Left cardiac atrium (tissue), 4 donors: ENCODE results near the gene NUMB. TPM values are rescaled to one million over a fixed set of nuclear protein-coding genes. Genes with fewer than 3 reads are reported as not detected.

ENCODE experiments used
- ATAC-seq, 2 donors: fragments of 200-7000 bp; cut with Tn5 transposase; one replicate each; pipeline ENCODE4 v1.9.1; 2020; ENCODE audit warnings: mild to moderate bottlenecking in 2 of 2, moderate library complexity in 2 of 2
- DNase-seq: peaks from one replicate; pipeline ENCODE4 v3.0.0-alpha.2; 2020
- intact Hi-C, 2 donors: fragments of 100-400 bp; cut with DNase I; formaldehyde crosslinking; loops; one replicate each; pipeline versions ENCODE4 v1.14.1 to v1.15.1; 2022 to 2023
- total RNA-seq, 2 donors: library from RNA; stranded (reverse); fragmentation: NEBNext Ultra II Directional; extraction: Animal tissue kit (Norgen Biotek cat#: 25700); gene quantifications; one replicate each; pipeline ENCODE4 v1.2.1, GENCODE V29; 2021
- donor health status: DM: no; HTN: yes; CAD: no.
- donor health status: DM: no; HTN: yes; CAD: no; lungs with severe emphysema.
- donor health status: DM: yes; HTN: yes; CAD: no.
- donor health status: Dilated cardiomyopathy.

The NUMB gene
- total RNA-seq, 2 donors from 2014 or later = 40.8 to 53.1 TPM

DNA sequence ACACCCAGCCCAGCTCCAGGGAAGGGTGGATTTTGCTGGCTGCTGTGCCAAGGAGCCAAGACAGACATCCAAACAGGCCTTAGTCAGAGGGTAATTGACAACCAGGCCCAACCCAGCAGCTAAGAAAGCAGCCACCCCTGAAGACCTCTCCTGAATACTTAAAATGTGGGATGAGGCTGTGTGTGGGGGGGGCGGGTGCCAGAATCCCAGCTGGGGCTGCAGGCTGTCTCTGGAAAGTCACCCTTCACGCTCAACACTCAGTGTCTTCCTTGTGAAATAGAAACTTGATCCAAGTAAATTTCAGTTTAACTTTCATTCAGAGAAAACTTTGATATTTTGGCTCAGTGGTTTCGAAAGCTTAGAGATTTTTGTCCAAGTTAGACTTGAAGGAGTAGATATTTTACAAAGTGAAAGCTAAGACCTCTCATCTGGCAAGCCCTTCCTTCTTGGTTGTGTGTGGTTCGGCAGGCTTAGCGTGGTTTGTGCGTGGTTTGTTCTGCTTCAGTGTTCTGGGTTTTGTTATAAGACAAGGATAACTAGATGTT lies 215.9 kb downstream of the NUMB start:
- intact Hi-C loops = no loop called here
- DNase-seq (no peak), ATAC-seq (peak in 1 of 2 donors; percentile 10)

DNA sequence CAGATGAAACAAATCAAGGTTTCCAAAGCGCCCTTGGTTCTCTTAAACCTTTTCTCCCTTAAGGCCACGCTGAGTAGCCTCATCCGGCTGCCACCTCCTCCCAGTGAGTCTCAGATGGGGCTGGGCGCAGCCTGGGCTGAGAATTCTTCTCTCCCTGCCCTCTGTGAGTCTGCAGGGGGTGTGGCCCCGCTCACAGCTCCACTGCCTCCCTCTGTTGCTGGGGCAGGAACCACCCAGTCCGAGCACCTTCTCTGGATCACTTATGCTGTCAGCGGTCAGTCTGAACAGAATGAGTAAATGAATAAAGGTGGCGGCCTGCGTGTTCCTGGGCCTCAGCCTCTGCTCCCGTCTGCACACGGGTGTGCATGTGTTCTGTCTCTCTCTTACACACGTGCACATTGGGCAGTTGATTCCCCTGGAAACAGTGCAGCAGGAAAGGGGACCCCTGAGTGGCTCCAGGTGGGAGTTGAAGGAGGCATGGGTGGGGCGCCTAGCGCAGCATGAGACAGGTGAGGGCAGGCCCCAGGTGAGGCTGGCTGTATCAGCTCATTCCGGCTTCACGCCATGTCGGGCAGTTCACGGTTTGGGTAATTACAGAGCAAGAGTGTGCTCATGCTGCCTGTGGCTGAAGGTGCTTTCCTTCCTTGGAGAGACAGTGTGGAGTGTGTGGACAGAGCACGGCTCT lies 216.7 kb downstream of the NUMB start:
- ATAC-seq (peak in 1 of 2 donors; percentile 2), DNase-seq (peak; percentile 23)
- intact Hi-C loops = no loop called here

DNA sequence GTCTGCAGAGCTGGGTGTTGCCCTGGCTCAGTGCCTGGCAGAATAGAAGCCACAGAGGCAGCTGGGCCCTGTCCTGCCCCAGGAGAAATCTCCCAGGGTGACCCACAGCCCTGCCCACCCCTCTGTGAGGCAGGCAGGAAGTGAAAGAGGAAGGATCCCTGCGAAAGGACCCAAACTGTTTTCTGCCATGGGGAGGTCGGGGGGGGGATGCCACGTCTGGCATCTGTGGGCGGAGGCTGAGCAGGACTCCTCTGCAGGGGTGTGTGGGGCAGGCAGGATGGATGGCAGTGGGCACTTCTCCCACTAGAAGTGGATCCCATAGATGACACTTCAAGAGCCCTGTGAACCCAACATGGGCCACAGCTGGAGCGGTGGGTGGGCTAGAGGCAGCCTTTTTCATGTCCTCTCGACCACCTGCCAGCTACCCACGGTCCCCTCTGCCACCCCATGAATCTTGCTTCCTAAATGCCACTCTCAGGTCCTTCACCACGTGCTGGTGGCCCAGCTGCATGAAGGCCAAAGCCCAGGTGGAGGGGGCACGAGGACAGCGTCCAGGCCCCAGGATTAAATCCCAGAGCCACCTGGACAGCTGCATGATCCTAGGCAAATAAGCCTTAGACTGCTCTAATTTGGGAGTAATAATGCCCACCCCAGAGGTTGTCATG lies 217.4 kb downstream of the NUMB start:
- ATAC-seq = no peak
- DNase-seq = no peak
- intact Hi-C loops = no loop called here

DNA sequence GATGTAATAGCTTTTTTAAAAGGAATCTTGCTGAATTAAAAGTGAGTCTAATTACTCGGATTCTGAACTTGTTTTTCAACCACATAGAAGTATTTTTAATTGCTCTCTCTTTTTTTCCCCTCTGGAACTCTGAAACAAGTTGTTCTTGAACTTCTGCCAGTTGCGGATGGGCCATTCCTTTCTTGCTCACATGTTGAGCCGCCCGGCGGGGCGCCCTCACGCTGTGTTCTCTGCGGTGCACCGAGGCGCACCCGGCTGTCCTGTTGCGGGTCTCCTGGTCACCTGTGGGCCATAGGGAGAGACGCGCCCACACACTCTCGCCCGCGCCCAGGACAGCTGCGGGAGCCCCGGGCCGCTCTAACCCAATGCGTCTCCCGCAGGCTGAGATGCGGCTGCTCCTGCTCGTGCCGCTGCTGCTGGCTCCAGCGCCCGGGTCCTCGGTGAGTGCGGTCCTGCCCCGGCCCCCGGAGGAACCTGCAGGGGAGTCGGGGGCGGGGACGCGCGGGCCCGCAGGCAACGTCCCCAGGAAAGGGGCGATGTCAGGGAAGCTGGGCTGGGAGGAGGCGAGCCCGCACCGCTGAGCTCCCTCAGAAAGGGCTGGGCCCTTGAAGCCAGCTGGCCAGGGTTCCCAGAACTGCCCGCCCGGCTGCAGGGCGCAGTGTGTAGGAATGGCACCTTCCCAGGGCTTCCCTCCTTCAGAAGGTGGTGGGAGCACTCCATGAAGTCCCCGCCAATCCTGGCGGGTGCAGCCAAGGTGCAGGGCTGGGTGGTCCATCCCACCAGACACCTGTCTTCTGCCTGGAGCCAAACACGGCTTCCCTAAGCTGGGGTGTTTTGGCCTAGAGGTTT lies 218.7 kb downstream of the NUMB start:
- intact Hi-C loops = no loop called here
- peak; percentile 28 to 34 for ATAC-seq
- DNase-seq = peak; percentile 68

DNA sequence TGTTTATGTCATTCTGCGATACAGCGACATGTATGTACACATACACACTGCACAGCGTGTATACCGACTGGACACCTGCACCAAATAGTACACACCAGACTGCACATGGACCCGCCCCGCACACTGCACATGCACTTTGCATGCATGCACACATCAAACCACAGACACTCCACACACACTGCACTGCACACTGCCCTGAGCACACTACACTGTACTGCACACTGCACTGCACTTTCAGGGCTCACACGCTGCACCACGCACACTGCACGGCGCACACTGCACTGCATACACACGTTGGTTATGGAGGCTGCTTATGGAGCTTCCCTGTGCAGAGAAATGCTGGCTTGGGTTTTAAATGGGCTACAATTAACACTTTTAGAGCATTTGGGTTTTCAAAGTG lies 219.4 kb downstream of the NUMB start:
- no peak for DNase-seq
- intact Hi-C loops = no loop called here
- no peak for ATAC-seq

DNA sequence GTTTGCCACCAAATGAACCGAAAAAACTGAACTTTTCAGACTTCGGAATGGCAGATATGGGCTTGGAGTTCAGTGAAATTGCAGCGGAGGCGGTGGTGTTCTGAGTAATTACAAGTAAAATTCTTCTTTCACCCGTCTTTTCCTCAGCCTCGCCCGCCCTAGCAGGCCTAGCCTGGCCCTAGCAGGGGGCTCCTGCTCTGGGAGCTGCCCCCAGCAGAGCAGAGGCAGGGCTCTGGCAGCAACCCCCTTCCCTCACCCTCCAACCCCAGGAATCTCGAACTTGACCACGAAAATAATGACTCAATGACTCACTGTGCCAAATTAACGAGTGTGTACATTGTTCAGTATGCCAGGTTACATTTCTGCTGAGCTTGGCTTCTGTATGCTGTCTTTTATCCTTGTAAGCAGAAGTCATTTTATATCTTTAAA lies 219.9 kb downstream of the NUMB start:
- ATAC-seq = peak in 1 of 2 donors; percentile 3
- intact Hi-C loops = no loop called here
- DNase-seq = no peak

DNA sequence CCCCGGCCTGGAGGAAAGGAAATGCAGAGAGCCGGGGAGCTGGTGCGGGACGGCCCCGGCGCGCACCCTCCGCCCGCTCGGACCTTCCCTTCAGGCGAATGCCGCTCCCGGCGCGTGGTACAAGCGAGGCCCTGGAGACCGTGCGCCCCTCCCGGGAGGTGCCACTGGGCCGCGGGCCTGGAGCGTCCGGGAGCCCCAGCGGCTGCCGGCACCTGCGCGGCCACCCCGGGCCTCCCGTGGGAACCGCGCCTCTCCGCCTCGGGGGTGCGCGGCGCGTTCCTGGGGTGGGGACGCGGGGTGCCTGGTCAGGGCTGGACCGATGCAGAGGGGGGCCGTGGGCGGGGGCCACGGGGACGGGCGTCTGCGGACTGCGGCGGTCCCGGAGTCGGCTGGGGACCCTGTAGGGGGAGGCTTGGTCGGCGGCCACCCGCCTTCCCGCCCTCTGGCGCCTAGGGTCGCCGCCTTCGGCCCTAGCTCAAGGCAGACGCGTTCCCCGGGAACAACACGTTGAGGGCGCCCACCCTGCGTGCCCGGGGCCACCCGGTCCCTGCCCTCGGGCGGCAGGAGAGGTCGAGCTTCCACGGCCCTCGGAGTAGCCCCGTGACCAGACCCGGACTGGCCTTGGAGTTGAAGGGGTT lies 220.4 kb downstream of the NUMB start:
- intact Hi-C loops = no loop called here
- no peak for DNase-seq
- peak; percentile 22 to 43 for ATAC-seq

DNA sequence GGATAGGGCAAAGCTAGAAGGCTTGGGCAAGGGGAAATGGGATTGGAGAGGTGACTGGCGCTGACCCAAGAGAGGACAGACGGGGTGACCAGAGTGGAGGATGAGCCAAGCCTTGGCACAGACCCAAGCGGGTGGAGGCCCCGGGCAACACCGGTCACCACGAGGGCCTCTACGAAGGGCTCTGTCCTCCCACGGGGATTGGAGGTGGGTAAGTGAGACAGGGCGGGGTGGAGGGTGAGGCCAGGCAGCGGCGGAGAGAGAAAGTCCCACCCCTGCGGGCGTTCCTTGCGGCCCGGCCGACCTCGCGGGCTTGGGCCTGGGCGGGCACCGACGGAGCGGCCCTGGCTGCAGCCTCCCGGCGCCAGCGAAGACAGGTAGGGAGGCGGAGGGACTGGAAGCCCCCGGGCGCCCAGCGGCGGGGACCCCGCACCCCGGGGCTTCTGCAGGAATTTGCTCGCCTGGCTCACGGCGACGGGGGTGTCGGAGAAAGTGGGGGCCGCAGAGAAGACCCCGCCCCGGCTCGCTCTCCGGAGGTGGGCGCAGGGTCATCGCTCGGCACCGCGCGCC lies 221.0 kb downstream of the NUMB start, which contains the start of gene PAPLN:
TSS of gene PAPLN (plus strand) at position 288 of the 567 bp plus-strand sequence. CDS start 2,273 bp downstream, outside the sequence.
- intact Hi-C loops = no loop called here
- DNase-seq (no peak), ATAC-seq (peak; percentile 38 to 61)

DNA sequence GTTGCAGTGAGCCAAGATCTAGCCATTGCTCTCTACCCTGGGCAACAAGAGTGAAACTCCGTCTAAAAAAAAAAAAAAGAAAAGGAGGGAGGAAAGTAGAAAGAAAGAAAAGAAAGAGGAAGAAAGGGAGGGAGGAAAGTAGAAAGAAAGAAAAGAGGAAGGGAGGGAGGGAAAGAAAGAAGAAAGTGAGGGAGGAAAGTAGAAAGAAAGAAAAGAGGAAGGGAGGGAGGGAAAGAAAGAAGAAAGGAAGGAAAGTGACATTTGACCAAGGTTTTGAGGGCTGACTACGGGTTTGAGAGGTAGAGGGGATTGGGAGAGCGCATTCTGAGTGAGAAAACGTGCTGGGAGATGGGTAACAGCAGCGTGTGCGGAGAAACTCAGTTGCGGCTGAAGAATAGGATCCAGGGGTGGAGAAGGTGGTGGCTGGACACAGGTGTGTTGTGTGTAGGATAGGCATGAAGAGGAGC lies 221.6 kb downstream of the NUMB start:
- DNase-seq = no peak
- ATAC-seq = no peak
- intact Hi-C loops = no loop called here

DNA sequence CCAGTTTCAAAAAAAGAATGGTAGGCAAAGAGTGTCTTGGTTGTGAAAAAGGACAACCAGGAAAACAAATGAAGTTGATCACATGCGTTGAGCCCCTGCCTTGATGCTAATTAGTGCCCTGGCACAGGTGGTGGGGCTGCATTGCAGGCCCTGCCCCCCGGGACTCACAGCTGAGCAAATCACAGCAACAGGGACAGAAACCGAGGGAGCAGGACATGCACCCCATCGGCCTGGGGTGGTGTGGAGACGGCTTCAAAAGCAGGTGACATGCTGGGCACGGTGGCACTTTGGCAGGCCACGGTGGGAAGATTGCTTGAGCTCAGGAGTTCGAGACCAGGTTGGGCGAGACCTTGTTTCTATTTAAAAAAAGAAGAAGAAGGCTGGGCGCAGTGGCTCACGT lies 222.2 kb downstream of the NUMB start:
- intact Hi-C loops = no loop called here
- DNase-seq (no peak), ATAC-seq (no peak)

DNA sequence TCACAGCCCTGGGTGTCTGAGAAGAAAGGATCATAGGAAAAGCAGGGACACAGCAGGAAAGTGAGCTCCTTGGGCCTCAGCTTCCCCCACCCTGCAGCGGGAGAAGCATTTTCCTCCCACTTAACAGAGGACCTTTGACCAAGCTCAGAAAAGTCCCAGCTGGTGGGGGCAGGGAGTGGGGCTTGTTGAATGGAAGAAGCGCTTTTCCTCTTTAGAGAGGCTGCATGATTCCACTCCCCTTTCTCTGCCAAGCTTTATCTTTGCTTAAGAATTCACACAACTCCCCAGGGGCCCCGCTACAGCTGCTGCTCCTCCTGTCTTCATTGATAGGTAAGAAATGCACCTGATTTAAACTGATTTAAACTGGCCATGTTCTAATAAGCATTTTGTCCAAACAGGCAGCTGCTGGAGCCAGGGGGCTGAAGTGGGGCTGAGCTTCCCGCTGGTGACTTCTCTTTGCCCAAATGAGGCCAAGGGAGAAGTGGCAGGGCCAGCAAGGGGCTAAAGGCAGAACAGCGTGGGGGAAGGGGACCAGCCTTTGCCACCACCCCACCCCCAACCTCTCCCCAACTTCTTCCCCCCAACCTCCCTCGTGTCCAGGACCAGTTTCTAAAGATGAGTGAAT lies 222.7 kb downstream of the NUMB start:
- no peak for DNase-seq
- intact Hi-C loops = no loop called here
- no peak for ATAC-seq

DNA sequence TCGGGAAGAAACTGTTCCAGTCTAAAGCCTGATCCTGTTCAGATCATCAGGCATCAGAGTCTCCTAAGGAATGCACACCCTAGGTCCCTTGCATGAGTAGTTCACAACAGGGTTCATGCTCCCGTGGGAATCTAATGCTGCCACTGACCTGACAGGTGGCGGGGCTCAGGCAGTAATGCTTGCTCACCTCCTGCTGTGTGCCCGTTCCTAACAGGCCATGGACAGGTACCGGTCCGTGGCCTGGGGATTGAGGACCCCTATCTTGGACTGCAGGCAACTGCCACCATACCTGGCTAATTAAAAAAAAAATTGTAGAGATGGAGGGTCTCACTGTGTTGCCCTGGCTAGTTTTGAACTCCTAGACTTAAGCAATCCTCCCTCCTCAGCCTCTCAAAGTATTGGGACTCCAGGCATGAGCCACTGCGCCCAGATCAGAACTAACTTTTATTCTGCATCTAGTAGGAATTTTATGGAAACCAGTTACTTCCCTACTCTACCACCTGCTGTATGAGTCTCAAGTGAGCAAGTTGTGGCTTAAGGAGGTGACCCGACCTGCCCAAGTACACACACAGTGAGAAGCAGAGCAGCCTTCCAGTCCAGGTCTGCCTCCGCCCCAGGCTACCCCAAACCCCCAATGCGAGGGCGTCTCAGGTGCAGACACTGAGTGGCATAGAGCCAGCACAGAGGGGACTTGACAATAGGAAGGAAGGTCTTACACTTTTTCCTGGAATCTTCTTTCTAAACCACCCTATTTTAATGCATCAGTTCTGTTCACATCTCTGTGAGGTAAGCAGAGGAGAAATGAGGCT lies 223.6 kb downstream of the NUMB start:
- no peak for ATAC-seq
- intact Hi-C loops = no loop called here
- no peak for DNase-seq

DNA sequence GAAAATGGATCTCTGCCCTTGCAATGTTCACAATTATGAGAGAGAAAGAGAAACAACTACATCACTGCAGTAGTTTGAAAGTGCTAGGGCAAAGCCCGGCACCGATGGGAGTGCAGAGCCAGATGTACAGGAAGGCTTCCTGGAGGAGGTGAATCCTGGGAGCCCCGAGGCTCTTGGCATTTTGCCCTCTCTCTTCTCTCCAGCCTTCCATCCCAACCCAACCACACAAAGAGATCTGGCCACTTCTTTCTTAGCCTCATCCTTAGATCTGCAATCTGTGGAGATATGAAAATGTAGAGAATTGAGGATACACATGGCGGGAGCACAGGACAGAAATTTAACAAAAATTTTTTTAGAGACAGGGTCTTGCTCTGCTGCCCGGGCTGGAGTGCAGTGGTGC lies 224.3 kb downstream of the NUMB start:
- intact Hi-C loops = no loop called here
- no peak for DNase-seq
- ATAC-seq = no peak

DNA sequence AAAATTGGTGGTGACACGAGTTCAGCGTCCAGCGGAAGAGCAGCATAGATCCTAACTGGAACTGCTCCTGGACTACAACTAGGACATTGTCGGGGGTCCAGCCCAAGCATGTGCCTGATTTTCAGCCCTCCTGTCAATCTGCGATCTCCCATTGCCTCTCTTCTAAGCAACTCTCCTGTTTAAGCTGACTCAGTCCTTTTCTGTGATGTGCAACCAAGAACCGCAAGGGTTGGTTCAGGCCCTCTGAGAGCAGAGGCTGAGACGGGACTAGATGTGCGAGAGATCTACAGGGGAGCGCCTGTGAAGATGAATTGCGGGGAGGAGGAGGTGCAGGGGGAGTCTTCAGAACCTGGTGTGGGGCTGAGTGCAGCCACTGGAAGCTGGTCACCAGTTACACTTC lies 224.8 kb downstream of the NUMB start:
- DNase-seq = no peak
- no peak for ATAC-seq
- intact Hi-C loops = no loop called here

DNA sequence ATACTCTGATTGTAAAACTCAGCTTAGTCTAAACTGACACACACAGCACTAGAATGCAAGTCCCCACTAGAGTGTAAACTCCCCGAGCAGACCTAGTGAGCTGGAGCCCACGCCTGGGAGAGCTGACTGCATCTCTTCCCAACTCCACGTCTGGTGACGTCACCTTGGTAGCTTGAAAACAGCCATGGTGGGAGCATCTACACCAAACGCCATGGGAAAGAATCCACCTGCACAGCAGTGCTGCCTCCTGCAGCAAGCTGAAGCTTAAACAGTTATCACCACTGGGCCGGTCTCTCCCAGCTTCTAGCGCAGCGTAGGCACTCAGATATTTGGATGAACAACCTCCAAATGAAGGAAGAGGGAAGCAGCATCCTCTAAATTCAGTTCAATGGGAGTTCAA lies 225.4 kb downstream of the NUMB start:
- intact Hi-C loops = no loop called here
- ATAC-seq (no peak), DNase-seq (no peak)

DNA sequence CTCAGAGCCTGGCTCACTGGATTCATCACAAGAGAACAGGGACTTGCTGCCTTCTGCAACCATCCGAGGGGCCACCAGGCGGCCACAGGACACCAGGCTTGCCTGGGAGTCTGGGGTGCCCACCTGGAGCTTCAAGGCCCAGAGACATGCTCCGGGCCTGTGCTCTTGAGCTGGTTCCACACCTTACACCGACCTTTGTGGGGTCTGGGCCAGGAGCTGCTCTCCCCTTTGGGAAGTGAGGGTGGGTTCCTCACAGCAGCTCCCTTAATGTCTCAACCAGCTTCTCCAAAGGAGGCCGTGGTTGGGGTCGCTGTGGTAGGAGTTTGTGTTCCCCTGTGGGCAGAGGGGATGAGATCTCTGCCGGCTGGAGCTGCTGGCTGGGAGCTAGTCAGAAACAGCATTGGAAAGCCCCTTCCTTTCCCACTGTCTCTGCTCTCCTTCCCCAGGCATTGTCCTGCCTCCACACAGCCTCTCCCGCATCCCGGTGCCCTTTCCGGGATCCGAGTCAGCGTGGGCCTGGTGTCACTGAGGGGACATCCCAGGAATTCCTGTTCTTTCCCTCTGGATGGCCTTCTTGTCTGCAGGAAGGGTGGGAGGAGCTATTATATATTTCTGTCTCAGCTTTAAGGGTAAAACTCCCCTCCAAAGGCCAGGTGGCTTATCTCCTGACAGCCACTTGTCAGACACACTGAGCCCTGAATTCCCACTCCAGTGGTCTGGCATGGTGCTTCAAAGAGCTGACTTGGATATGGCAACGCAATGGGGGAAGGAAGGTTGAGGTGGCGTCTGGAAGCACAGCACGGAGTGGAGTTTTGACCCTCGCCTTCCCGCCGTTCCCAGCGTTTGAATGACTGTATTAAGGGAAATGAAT lies 226.1 kb downstream of the NUMB start:
- no peak for ATAC-seq
- intact Hi-C loops = no loop called here

DNA sequence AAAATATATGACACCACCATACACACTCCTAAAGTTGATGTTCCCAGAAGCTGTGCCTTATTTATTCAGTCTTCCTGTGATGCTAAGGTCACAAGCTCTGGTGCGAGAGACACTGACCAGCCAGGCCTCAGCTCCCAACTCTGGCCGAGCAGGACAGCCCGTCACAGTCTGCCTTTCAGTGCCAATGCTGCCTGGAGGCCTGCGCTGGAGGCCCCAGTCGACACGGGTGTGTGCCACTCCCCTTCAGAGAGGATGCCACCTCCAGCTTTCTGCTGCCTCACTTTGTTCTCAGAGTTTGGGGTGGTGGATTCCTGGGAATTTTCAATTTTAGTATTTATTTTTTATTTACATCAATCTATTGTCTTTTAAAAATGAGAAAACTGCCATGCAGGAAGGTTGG lies 228.3 kb downstream of the NUMB start:
- intact Hi-C loops = no loop called here
- DNase-seq (no peak), ATAC-seq (no peak)

More for the DNA sequence above, 226.1 kb downstream of the NUMB start:
- DNase-seq = no peak
